CD4-positive, alpha-beta memory T cell (primary cell): ENCODE results near the gene IL24. TPM values are rescaled to one million over a fixed set of nuclear protein-coding genes. Genes with fewer than 3 reads are reported as not detected.

Experiments
- CTCF ChIA-PET: fragments of 350-600 bp; sonication (Branson Sonifier 250); formaldehyde crosslinking; loops from one replicate; lab custom pipeline; 2021; ENCODE audit warnings: inconsistent platforms; ENCODE audit not compliant: partially characterized antibody; lab: Charles Lee
- POLR2A ChIA-PET: fragments of 350-600 bp; sonication (Branson Sonifier 250); formaldehyde crosslinking; loops from one replicate; lab custom pipeline; 2021; ENCODE audit not compliant: partially characterized antibody; lab: Charles Lee
- DNase-seq, 5 donors: peaks; one replicate each; pipeline versions ENCODE4 v3.0.0 to v3.0.0-alpha.2; 2020 to 2022; ENCODE audit warnings: mixed read lengths in 1 of 5
- H3K27ac ChIP-seq: one replicate; pipeline ENCODE4 v1.7.0; 2013; ENCODE audit warnings: low read depth, low read length
- H3K27me3 ChIP-seq: 2 replicates; pipeline ENCODE4 v1.7.0; 2013; ENCODE audit warnings: mild to moderate bottlenecking, low read length, moderate library complexity; ENCODE audit not compliant: insufficient read depth
- H3K36me3 ChIP-seq: 2 replicates; pipeline ENCODE4 v1.7.0; 2013; ENCODE audit warnings: mild to moderate bottlenecking, low read length, moderate library complexity; ENCODE audit not compliant: insufficient read depth
- H3K4me1 ChIP-seq: 2 replicates; pipeline ENCODE4 v1.7.0; 2013; ENCODE audit warnings: mild to moderate bottlenecking, low read length, moderate library complexity; ENCODE audit not compliant: insufficient read depth
- H3K4me3 ChIP-seq, 2 donors: one replicate each; pipeline ENCODE4 v1.7.0; 2013; ENCODE audit warnings: low read length in 2 of 2, mild to moderate bottlenecking in 1 of 2
- H3K9me3 ChIP-seq, 2 donors: one replicate each; pipeline ENCODE4 v1.7.0; 2013; ENCODE audit warnings: low read length in 2 of 2, control low read depth in 1 of 2; ENCODE audit not compliant: control insufficient read depth in 1 of 2
- H3K27ac Mint-ChIP-seq, 7 donors: one replicate each; pipeline ENCODE4 v1.8.0; 2020 to 2021; ENCODE audit warnings: mixed read lengths in 7 of 7, mild to moderate bottlenecking in 6 of 7, inconsistent platforms in 3 of 7, moderate library complexity in 3 of 7
- H3K27me3 Mint-ChIP-seq, 2 donors: one replicate each; pipeline ENCODE4 v1.8.0; 2020 to 2021; ENCODE audit warnings: mixed read lengths in 2 of 2
- H3K36me3 Mint-ChIP-seq, 2 donors: one replicate each; pipeline ENCODE4 v1.8.0; 2020 to 2021; ENCODE audit warnings: mixed read lengths in 2 of 2, inconsistent platforms in 1 of 2, mild to moderate bottlenecking in 1 of 2
- H3K4me1 Mint-ChIP-seq, 4 donors: one replicate each; pipeline ENCODE4 v1.8.0; 2020 to 2021; ENCODE audit warnings: mixed read lengths in 4 of 4, mild to moderate bottlenecking in 1 of 4
- H3K4me3 Mint-ChIP-seq, 8 donors: one replicate each; pipeline ENCODE4 v1.8.0; 2020 to 2021; ENCODE audit warnings: mixed read lengths in 8 of 8, mild to moderate bottlenecking in 7 of 8, moderate library complexity in 6 of 8, inconsistent platforms in 3 of 8
- H3K9me3 Mint-ChIP-seq, 8 donors: one replicate each; pipeline ENCODE4 v1.8.0; 2020 to 2021; ENCODE audit warnings: mixed read lengths in 8 of 8, mild to moderate bottlenecking in 5 of 8, inconsistent platforms in 3 of 8, moderate library complexity in 1 of 8
- intact Hi-C: fragments of 100-400 bp; cut with micrococcal nuclease; formaldehyde crosslinking; loops from one replicate; pipeline ENCODE4 v1.15.1; 2023
- polyA plus RNA-seq, 2 donors: library from polyadenylated mRNA; unstranded; fragments of 300-500 nt; fragmentation: Illumina TruSeq; gene quantifications; one replicate each; pipeline ENCODE4 v1.2.3, GENCODE V29; 2021
- total RNA-seq, 2 experiments: library from RNA; stranded (reverse); gene quantifications; one replicate each; pipeline ENCODE4 v1.2.3, GENCODE V29; 2021

IL24 gene
- total and polyA plus RNA-seq, 4 experiments from 2014 or later, result 20.3 to 29.6 TPM; not detected in 2

DNA sequence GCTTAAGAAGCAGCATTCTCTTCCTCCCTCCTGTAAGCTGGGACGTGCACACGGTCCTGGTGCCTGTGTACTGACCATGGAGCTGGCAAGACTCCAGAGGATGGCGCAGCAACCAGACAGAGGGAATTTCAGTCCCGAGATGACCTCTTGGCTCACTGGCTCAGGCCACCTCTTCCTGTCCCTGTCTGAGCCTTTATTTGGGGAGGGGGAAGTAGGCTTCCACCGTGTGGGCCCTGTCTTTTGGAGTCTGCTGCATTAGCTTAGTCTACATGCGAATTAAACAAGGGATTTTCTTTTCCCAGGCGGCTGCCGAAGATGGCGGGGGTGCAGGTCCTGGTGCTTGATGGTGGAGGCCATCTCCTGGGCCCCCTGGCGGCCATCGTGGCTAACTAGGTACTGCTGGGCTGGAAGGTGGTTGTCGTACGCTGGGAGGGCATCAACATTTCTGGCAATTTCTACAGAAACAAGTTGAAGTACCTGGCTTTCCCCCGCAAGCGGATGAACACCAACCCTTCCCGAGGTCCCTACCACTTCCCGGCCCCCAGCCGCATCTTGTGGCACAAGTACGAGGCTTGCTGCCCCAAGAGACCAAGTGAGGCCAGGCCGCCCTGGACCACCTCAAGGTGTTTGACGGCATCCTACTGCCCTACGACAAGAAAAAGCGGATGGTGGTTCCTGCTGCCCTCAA, 10.2 kb downstream of the IL24 start:
- peaks cover 69 to 75% of the 10 kb centered on the region in 2 donors for H3K36me3 Mint-ChIP-seq
- peak overlapping the region in 6 of 7 donors; percentile 42 to 88 (median 65) for H3K27ac Mint-ChIP-seq
- ChIA-PET CTCF (interaction anchor here (0.7 to 6.0 kb wide), 10 partner anchors 11 to 182 kb away, joined by 4 to 66 read pairs (median 10); partner anchors contain the start of genes FCMR and IL20), POLR2A (interaction anchor here (0.9 to 11.6 kb wide), 11 partner anchors 10 to 272 kb away, joined by 3 to 211 read pairs (median 10); partner anchors contain the start of genes DYRK3, FCMR and IL24)
- no peak overlapping the region for H3K27ac ChIP-seq
- H3K9me3 Mint-ChIP-seq, result peaks cover 0 to 5% (median 0%) of the 10 kb centered on the region in 8 donors
- H3K27me3 Mint-ChIP-seq, result no peaks in the 10 kb centered on the region
- DNase-seq, result no peak
- no peaks in the 10 kb centered on the region for H3K27me3 ChIP-seq
- no peaks in the 10 kb centered on the region for H3K9me3 ChIP-seq
- H3K4me1 ChIP-seq, result peaks cover 78% of the 10 kb centered on the region
- H3K36me3 ChIP-seq, result peaks cover 59% of the 10 kb centered on the region
- intact Hi-C loops, result no loop called here
- no peak overlapping the region for H3K4me3 ChIP-seq
- H3K4me1 Mint-ChIP-seq, result peaks cover 58 to 86% (median 75%) of the 10 kb centered on the region in 4 donors
- peak overlapping the region in 5 of 8 donors; percentile 21 to 59 (median 52) for H3K4me3 Mint-ChIP-seq

DNA sequence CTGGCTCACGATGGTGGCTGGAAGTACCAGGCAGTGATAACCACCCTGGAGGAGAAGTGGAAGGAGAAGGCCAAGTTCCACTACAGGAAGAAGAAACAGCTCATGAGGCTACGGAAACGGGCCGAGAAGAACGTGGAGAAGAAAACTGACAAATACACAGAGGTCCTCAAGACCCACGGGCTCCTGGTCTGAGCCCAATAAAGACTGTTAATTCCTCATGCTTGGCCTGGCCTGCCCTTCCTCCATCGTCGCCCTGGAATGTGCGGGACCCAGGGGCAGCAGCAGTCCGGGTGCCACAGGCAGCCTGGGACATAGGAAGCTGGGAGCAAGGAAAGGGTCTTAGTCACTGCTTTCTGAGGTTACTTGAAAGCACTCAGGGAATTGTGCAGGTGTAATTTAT, 10.8 kb downstream of the IL24 start:
- Histone ChIP-seq H3K27ac (no peak overlapping the region), H3K4me1 (peaks cover 84% of the 10 kb centered on the region), H3K36me3 (peaks cover 60% of the 10 kb centered on the region), H3K9me3 (no peaks in the 10 kb centered on the region), H3K4me3 (no peak overlapping the region), H3K27me3 (no peaks in the 10 kb centered on the region)
- peaks cover 0 to 3% (median 0%) of the 10 kb centered on the region in 8 donors for H3K9me3 Mint-ChIP-seq
- intact Hi-C loops, result no loop called here
- peaks cover 69 to 75% of the 10 kb centered on the region in 2 donors for H3K36me3 Mint-ChIP-seq
- no peaks in the 10 kb centered on the region for H3K27me3 Mint-ChIP-seq
- CTCF ChIA-PET, result interaction anchor here (0.8 to 6.0 kb wide), 17 partner anchors 9 to 193 kb away, joined by 4 to 66 read pairs (median 13); partner anchors contain the start of genes FCMR and IL20
- POLR2A ChIA-PET, result interaction anchor here (0.8 to 11.6 kb wide), 14 partner anchors 8 to 181 kb away, joined by 3 to 211 read pairs (median 13); partner anchors contain the start of genes FCMR and IL24
- H3K4me3 Mint-ChIP-seq, result peak overlapping the region; percentile 0 to 68 (median 52)
- DNase-seq, result no peak
- peak overlapping the region; percentile 42 to 88 (median 58) for H3K27ac Mint-ChIP-seq
- peaks cover 62 to 92% (median 80%) of the 10 kb centered on the region in 4 donors for H3K4me1 Mint-ChIP-seq

GRCh38 chr1:206909161-206909882, 12.1 kb downstream of the IL24 start:
- Mint-ChIP-seq H3K4me1 (peaks cover 71 to 95% (median 84%) of the 10 kb centered on the region in 4 donors), H3K27me3 (no peaks in the 10 kb centered on the region), H3K4me3 (peak overlapping the region; percentile 62 to 80 (median 73)), H3K36me3 (peaks cover 71 to 75% of the 10 kb centered on the region in 2 donors), H3K9me3 (peaks cover 0 to 2% (median 0%) of the 10 kb centered on the region in 8 donors), H3K27ac (peak overlapping the region; percentile 79 to 91 (median 88))
- H3K27me3 ChIP-seq, result no peaks in the 10 kb centered on the region
- intact Hi-C loops, result no loop called here
- CTCF ChIA-PET, result interaction anchor here (0.7 to 6.0 kb wide), 22 partner anchors 9 to 276 kb away, joined by 3 to 66 read pairs (median 8); partner anchors contain the start of genes FCMR, IL10 and IL20
- peaks cover 60% of the 10 kb centered on the region for H3K36me3 ChIP-seq
- H3K27ac ChIP-seq, result peak overlapping the region; percentile 31
- H3K4me1 ChIP-seq, result peaks cover 97% of the 10 kb centered on the region
- POLR2A ChIA-PET, result interaction anchor here (0.7 to 11.6 kb wide), 24 partner anchors 8 to 193 kb away, joined by 3 to 211 read pairs (median 7); partner anchors contain the start of genes FCMR, IL20, IL24 and PFKFB2
- peak overlapping the region in 1 of 2 donors; percentile 19 for H3K4me3 ChIP-seq
- no peaks in the 10 kb centered on the region for H3K9me3 ChIP-seq
- peak in 4 of 5 donors; percentile 52 to 66 (median 56) for DNase-seq

GRCh38 chr1:206909883-206910318, 12.7 kb downstream of the IL24 start:
- Mint-ChIP-seq H3K4me3 (peak overlapping the region; percentile 28 to 80 (median 64)), H3K27ac (peak overlapping the region in 6 of 7 donors; percentile 46 to 83 (median 58)), H3K4me1 (peaks cover 72 to 95% (median 84%) of the 10 kb centered on the region in 4 donors), H3K9me3 (peaks cover 0 to 2% (median 0%) of the 10 kb centered on the region in 8 donors), H3K36me3 (peaks cover 69 to 75% of the 10 kb centered on the region in 2 donors), H3K27me3 (no peaks in the 10 kb centered on the region)
- intact Hi-C loops, result loop anchor here (10.0 kb wide), 2 partner anchors 165 to 435 kb away; partner anchors contain the start of gene IKBKE
- DNase-seq, result no peak
- ChIA-PET POLR2A (interaction anchor here (0.7 to 11.6 kb wide), 20 partner anchors 7 to 183 kb away, joined by 3 to 211 read pairs (median 11); partner anchors contain the start of genes FCMR, IL20, IL24 and PFKFB2), CTCF (interaction anchor here (0.9 to 6.0 kb wide), 16 partner anchors 9 to 184 kb away, joined by 3 to 66 read pairs (median 13); partner anchors contain the start of genes FCMR, IL10 and IL20)
- Histone ChIP-seq H3K27me3 (no peaks in the 10 kb centered on the region), H3K4me3 (peak overlapping the region in 1 of 2 donors; percentile 19), H3K27ac (peak overlapping the region; percentile 31), H3K4me1 (peaks cover 97% of the 10 kb centered on the region), H3K36me3 (peaks cover 55% of the 10 kb centered on the region), H3K9me3 (no peaks in the 10 kb centered on the region)

DNA sequence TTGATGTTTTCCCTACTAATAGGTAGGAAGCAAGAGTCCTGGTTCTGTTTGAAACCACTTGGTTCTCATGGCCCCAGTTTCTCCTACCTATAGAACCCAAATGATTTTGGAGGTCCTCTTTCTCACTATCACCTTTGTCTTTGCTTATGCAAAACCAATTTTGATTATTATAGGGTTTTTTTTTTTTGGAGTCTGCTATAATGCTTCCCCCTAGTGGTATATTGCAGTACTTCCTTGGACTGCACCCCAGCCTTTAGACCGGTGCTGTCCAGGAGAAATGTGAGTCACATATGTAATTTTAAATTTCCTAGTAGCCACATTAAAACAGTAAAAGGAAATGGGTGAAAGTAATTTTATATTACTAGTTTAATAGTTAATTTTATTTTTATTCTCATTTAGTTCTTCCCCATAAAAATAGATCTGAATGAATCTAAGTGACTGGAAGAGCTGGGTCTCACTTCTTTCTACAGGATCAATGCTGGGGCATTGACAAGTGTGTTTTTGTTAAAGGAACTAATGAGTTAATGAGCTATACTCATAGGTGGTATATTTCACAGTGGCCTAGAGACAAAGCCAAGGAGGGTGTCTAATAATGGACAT, 13.9 kb downstream of the IL24 start:
- Mint-ChIP-seq H3K9me3 (peaks cover 0 to 2% (median 0%) of the 10 kb centered on the region in 8 donors), H3K4me3 (peak overlapping the region in 5 of 8 donors; percentile 60 to 80 (median 70)), H3K36me3 (peaks cover 70 to 75% of the 10 kb centered on the region in 2 donors), H3K4me1 (peaks cover 72 to 95% (median 84%) of the 10 kb centered on the region in 4 donors), H3K27ac (peak overlapping the region; percentile 34 to 91 (median 83)), H3K27me3 (no peaks in the 10 kb centered on the region)
- Histone ChIP-seq H3K27me3 (no peaks in the 10 kb centered on the region), H3K36me3 (peaks cover 59% of the 10 kb centered on the region), H3K4me3 (no peak overlapping the region), H3K4me1 (peaks cover 97% of the 10 kb centered on the region), H3K9me3 (no peaks in the 10 kb centered on the region), H3K27ac (no peak overlapping the region)
- POLR2A ChIA-PET, result interaction anchor here (0.9 to 12.7 kb wide), 13 partner anchors 9 to 184 kb away, joined by 3 to 179 read pairs (median 10); partner anchors contain the start of genes FCMR and IL24
- intact Hi-C loops, result loop anchor here (10.0 kb wide), 2 partner anchors 164 to 436 kb away; partner anchors contain the start of gene IKBKE
- peak in 4 of 5 donors; percentile 51 to 66 (median 59) for DNase-seq
- CTCF ChIA-PET, result interaction anchor here (0.7 to 13.0 kb wide), 38 partner anchors 8 to 277 kb away, joined by 3 to 477 read pairs (median 10); partner anchors contain the start of genes DYRK3, FCMR and IL20
